NCI-H1092 treated with DMSO at 0.1 percent for 48 hours (cell line): ENCODE data around the gene JAZF1.
A peak's percentile ranks its signal among the peaks of the same experiment; 100 is the strongest.

Source experiments
- DNase-seq: peaks from one replicate; lab custom pipeline; 2025; lab: John Stamatoyannopoulos, UW

JAZF1 gene

GRCh38 chr7:27835376-27835775, 345.2 kb downstream of the JAZF1 start:
- no peak for DNase-seq

- DNase-seq = no peak
Observed at GRCh38 chr7:27834179-27834921, 346.2 kb downstream of the JAZF1 start.

- DNase-seq = no peak
Observed at GRCh38 chr7:27826357-27826756, 354.2 kb downstream of the JAZF1 start.

GRCh38 chr7:27825891-27826290, 354.7 kb downstream of the JAZF1 start:
- no peak for DNase-seq

GRCh38 chr7:27822245-27822644, 358.4 kb downstream of the JAZF1 start:
- DNase-seq = no peak

- no peak for DNase-seq
Observed at GRCh38 chr7:27812706-27813105, 367.9 kb downstream of the JAZF1 start.

- no peak for DNase-seq
Observed at GRCh38 chr7:27810186-27810585, 370.4 kb downstream of the JAZF1 start.

- no peak for DNase-seq
Observed at GRCh38 chr7:27808626-27809025, 372.0 kb downstream of the JAZF1 start.

- DNase-seq = no peak
Observed at GRCh38 chr7:27804139-27804538, 376.5 kb downstream of the JAZF1 start.

- DNase-seq = no peak
Observed at GRCh38 chr7:27802999-27803398, 377.6 kb downstream of the JAZF1 start.

- no peak for DNase-seq
Observed at GRCh38 chr7:27799212-27799611, 381.4 kb downstream of the JAZF1 start.

- DNase-seq = no peak
Observed at GRCh38 chr7:27795977-27796376, 384.6 kb downstream of the JAZF1 start.

GRCh38 chr7:27793780-27794179, 386.8 kb downstream of the JAZF1 start:
- DNase-seq = no peak

- no peak for DNase-seq
Observed at GRCh38 chr7:27788437-27788836, 392.2 kb downstream of the JAZF1 start.

GRCh38 chr7:27784399-27785053, 396.1 kb downstream of the JAZF1 start:
- peak; percentile 7 for DNase-seq

GRCh38 chr7:27782849-27783248, 397.7 kb downstream of the JAZF1 start:
- DNase-seq = no peak

- DNase-seq = no peak
Observed at GRCh38 chr7:27781188-27781587, 399.4 kb downstream of the JAZF1 start.
